ENCODE data around the gene WRNIP1.

- TF ChIP-seq EZH2 (IDR thresholded peaks at IDR 0.05; ENCODE audit: low read length, missing control alignments) (no peak), CTCF (conservative IDR thresholded peaks at IDR 0.05 in 1 of 2, IDR thresholded peaks at IDR 0.05 in 1 of 2; ENCODE audit: low read depth in 1 of 2, low read length in 2 of 2) (no peak)
Measured at GRCh38 chr6:2821554-2821953, 56.4 kb downstream of the WRNIP1 start.

All from fibroblast of lung (primary cell).